ENCODE results near the gene APOL4. TPM values are rescaled to one million over a fixed set of nuclear protein-coding genes. Genes with fewer than 3 reads are reported as not detected.

Gene APOL4
- total RNA-seq, 1 experiment from 2014 or later = not detected

GRCh38 chr22:36197065-36197440, 4.6 kb downstream of the APOL4 start:
- Histone ChIP-seq H3K27ac (no peak overlapping the region), H3K36me3 (ENCODE audit: low read depth) (no peaks in the 10 kb centered on the region), H3K27me3 (ENCODE audit: insufficient read depth, low read depth) (peaks cover 8% of the 10 kb centered on the region; the same call in 1 of the 2 replicates), H3K4me1 (replicated peaks; ENCODE audit: insufficient read depth) (no peaks in the 10 kb centered on the region), H4K20me1 (ENCODE audit: insufficient read depth) (no peaks in the 10 kb centered on the region), H3K4me3 (no peak overlapping the region), H3K9me3 (ENCODE audit: insufficient read depth, low read depth) (no peaks in the 10 kb centered on the region), H3K4me2 (no peak overlapping the region), H3F3A (ENCODE audit: insufficient read depth, low read depth) (no peaks in the 10 kb centered on the region), H2AFZ (no peak overlapping the region), H3K9me2 (ENCODE audit: insufficient read depth) (no peaks in the 10 kb centered on the region), H3K79me2 (ENCODE audit: low read depth) (no peaks in the 10 kb centered on the region)
- ChIA-PET CTCF (interaction anchor here (0.6 kb wide), 3 partner anchors 44 to 640 kb away, joined by 3 to 15 read pairs (median 3); no protein-coding TSS in a partner anchor), POLR2A (ENCODE audit: unreplicated experiment) (no interaction called here)
- TF ChIP-seq CTCF (conservative IDR thresholded peaks at IDR 0.05) (no peak), EZH2 (IDR thresholded peaks at IDR 0.05; ENCODE audit: low read depth) (no peak)
- intact Hi-C loops (cut with micrococcal nuclease; ENCODE audit: unreplicated experiment) = loop anchor here (5.0 kb wide), 1 partner anchor 80 kb away; no protein-coding TSS in a partner anchor
- DNase-seq = no peak
- BruUV-seq (replicated peaks) = no TSS peak

- H3K36me3 ChIP-seq (ENCODE audit: low read depth) = no peaks in the 10 kb centered on the region
- no TSS peak for BruUV-seq (replicated peaks)
- DNase-seq = no peak
- no peaks in the 10 kb centered on the region for H3K79me2 ChIP-seq (ENCODE audit: low read depth)
- POLR2A ChIA-PET (ENCODE audit: unreplicated experiment) = interaction anchor here (0.7 kb wide), 1 partner anchor 78 kb away, joined by 4 read pairs; no protein-coding TSS in a partner anchor
- H3F3A ChIP-seq (ENCODE audit: insufficient read depth, low read depth) = no peaks in the 10 kb centered on the region
- H3K9me2 ChIP-seq (ENCODE audit: insufficient read depth) = no peaks in the 10 kb centered on the region
- no peak overlapping the region for H2AFZ ChIP-seq
- H3K9me3 ChIP-seq (ENCODE audit: insufficient read depth, low read depth) = no peaks in the 10 kb centered on the region
- intact Hi-C loops (cut with micrococcal nuclease; ENCODE audit: unreplicated experiment) = loop anchor here (5.0 kb wide), 1 partner anchor 81 kb away; no protein-coding TSS in a partner anchor
- no peaks in the 10 kb centered on the region for H3K4me1 ChIP-seq (replicated peaks; ENCODE audit: insufficient read depth)
- no peak overlapping the region for H3K4me3 ChIP-seq
- H3K27me3 ChIP-seq (ENCODE audit: insufficient read depth, low read depth) = peaks cover 8% of the 10 kb centered on the region; the same call in 1 of the 2 replicates
- TF ChIP-seq CTCF (conservative IDR thresholded peaks at IDR 0.05) (no peak), EZH2 (IDR thresholded peaks at IDR 0.05; ENCODE audit: low read depth) (no peak)
- H4K20me1 ChIP-seq (ENCODE audit: insufficient read depth) = no peaks in the 10 kb centered on the region
- H3K27ac ChIP-seq = no peak overlapping the region
- CTCF ChIA-PET = interaction anchor here (0.6 kb wide), 2 partner anchors 82 to 639 kb away, joined by 3 read pairs; no protein-coding TSS in a partner anchor
- no peak overlapping the region for H3K4me2 ChIP-seq
Measured at GRCh38 chr22:36196254-36197064, 5.2 kb downstream of the APOL4 start.

- H4K20me1 ChIP-seq (ENCODE audit: insufficient read depth) = no peaks in the 10 kb centered on the region
- no peak overlapping the region for H3K4me3 ChIP-seq
- H3F3A ChIP-seq (ENCODE audit: insufficient read depth, low read depth) = no peaks in the 10 kb centered on the region
- BruUV-seq (replicated peaks) = no TSS peak
- no peaks in the 10 kb centered on the region for H3K9me2 ChIP-seq (ENCODE audit: insufficient read depth)
- peaks cover 12% of the 10 kb centered on the region; the same call in 1 of the 2 replicates for H3K27me3 ChIP-seq (ENCODE audit: insufficient read depth, low read depth)
- H3K79me2 ChIP-seq (ENCODE audit: low read depth) = no peaks in the 10 kb centered on the region
- no peak overlapping the region for H3K4me2 ChIP-seq
- H3K4me1 ChIP-seq (replicated peaks; ENCODE audit: insufficient read depth) = no peaks in the 10 kb centered on the region
- no peak overlapping the region for H2AFZ ChIP-seq
- ChIA-PET CTCF (interaction anchor here (0.6 kb wide), 2 partner anchors 11 to 290 kb away, joined by 3 to 8 read pairs; no protein-coding TSS in a partner anchor), POLR2A (ENCODE audit: unreplicated experiment) (no interaction called here)
- TF ChIP-seq EZH2 (IDR thresholded peaks at IDR 0.05; ENCODE audit: low read depth) (no peak), CTCF (conservative IDR thresholded peaks at IDR 0.05) (peak; percentile 82)
- H3K9me3 ChIP-seq (ENCODE audit: insufficient read depth, low read depth) = no peaks in the 10 kb centered on the region
- H3K27ac ChIP-seq = no peak overlapping the region
- DNase-seq = peak; percentile 47 to 67
- H3K36me3 ChIP-seq (ENCODE audit: low read depth) = no peaks in the 10 kb centered on the region
- intact Hi-C loops (cut with micrococcal nuclease; ENCODE audit: unreplicated experiment) = loop anchor here (1.0 to 5.0 kb wide), 2 partner anchors 26 to 82 kb away; no protein-coding TSS in a partner anchor
Measured at GRCh38 chr22:36194971-36195370, 6.6 kb downstream of the APOL4 start.

All from PC-9 (cell line).